ENCODE results near the gene CBFA2T3.

Gene CBFA2T3

GRCh38 chr16:88934066-88934667 lies 42.8 kb downstream of the CBFA2T3 start:
- TF ChIP-seq MAX (IDR thresholded peaks at IDR 0.05) (no peak), REST (IDR thresholded peaks at IDR 0.05; ENCODE audit: low read depth) (no peak), EP300 (IDR thresholded peaks at IDR 0.05; ENCODE audit: borderline replicate concordance) (no peak), NFIC (IDR thresholded peaks at IDR 0.05) (no peak), YY1 (IDR thresholded peaks at IDR 0.05; ENCODE audit: low read depth) (no peak), TEAD4 (IDR thresholded peaks at IDR 0.05) (no peak), TCF12 (IDR thresholded peaks at IDR 0.05; ENCODE audit: low read depth) (no peak), ZBTB7A (IDR thresholded peaks at IDR 0.05; ENCODE audit: low read depth) (no peak)

- no peak for TF ChIP-seq ZBTB7A (IDR thresholded peaks at IDR 0.05; ENCODE audit: low read depth)
- TF ChIP-seq CREB1 (IDR thresholded peaks at IDR 0.05; ENCODE audit: low read depth), result no peak
- no peak for TF ChIP-seq TEAD4 (IDR thresholded peaks at IDR 0.05)
- TF ChIP-seq EGR1 (IDR thresholded peaks at IDR 0.05), result no peak
- no peak for TF ChIP-seq CEBPB (IDR thresholded peaks at IDR 0.05)
- no peak for TF ChIP-seq NFIC (IDR thresholded peaks at IDR 0.05)
- no peak for TF ChIP-seq TCF12 (IDR thresholded peaks at IDR 0.05; ENCODE audit: low read depth)
- TF ChIP-seq YY1 (IDR thresholded peaks at IDR 0.05; ENCODE audit: low read depth), result no peak
- no peak for TF ChIP-seq USF1 (IDR thresholded peaks at IDR 0.05)
- no peak for TF ChIP-seq TAF1 (IDR thresholded peaks at IDR 0.05; ENCODE audit: low read depth)
- TF ChIP-seq EP300 (IDR thresholded peaks at IDR 0.05; ENCODE audit: borderline replicate concordance), result no peak
- TF ChIP-seq REST (IDR thresholded peaks at IDR 0.05; ENCODE audit: low read depth), result no peak
- TF ChIP-seq FOXM1 (IDR thresholded peaks at IDR 0.05; ENCODE audit: borderline replicate concordance, low read depth), result no peak
- no peak for TF ChIP-seq MAX (IDR thresholded peaks at IDR 0.05)
- TF ChIP-seq RAD21 (IDR thresholded peaks at IDR 0.05; ENCODE audit: low read depth), result no peak
Observed at GRCh38 chr16:88932929-88933328, 44.1 kb downstream of the CBFA2T3 start.

GRCh38 chr16:88931936-88932335 lies 45.1 kb downstream of the CBFA2T3 start:
- TF ChIP-seq EGR1 (IDR thresholded peaks at IDR 0.05), result no peak
- TF ChIP-seq EP300 (IDR thresholded peaks at IDR 0.05; ENCODE audit: borderline replicate concordance), result no peak
- no peak for TF ChIP-seq ZBTB7A (IDR thresholded peaks at IDR 0.05; ENCODE audit: low read depth)
- TF ChIP-seq YY1 (IDR thresholded peaks at IDR 0.05; ENCODE audit: low read depth), result no peak
- no peak for TF ChIP-seq CREB1 (IDR thresholded peaks at IDR 0.05; ENCODE audit: low read depth)
- TF ChIP-seq TEAD4 (IDR thresholded peaks at IDR 0.05), result no peak
- no peak for TF ChIP-seq REST (IDR thresholded peaks at IDR 0.05; ENCODE audit: low read depth)
- no peak for TF ChIP-seq MAX (IDR thresholded peaks at IDR 0.05)
- no peak for TF ChIP-seq USF1 (IDR thresholded peaks at IDR 0.05)
- no peak for TF ChIP-seq RAD21 (IDR thresholded peaks at IDR 0.05; ENCODE audit: low read depth)
- no peak for TF ChIP-seq TCF12 (IDR thresholded peaks at IDR 0.05; ENCODE audit: low read depth)
- TF ChIP-seq FOXM1 (IDR thresholded peaks at IDR 0.05; ENCODE audit: borderline replicate concordance, low read depth), result no peak
- TF ChIP-seq CEBPB (IDR thresholded peaks at IDR 0.05), result no peak

GRCh38 chr16:88931373-88931900 lies 45.6 kb downstream of the CBFA2T3 start:
- TF ChIP-seq MAX (IDR thresholded peaks at IDR 0.05) (no peak), REST (IDR thresholded peaks at IDR 0.05; ENCODE audit: low read depth) (no peak), CEBPB (IDR thresholded peaks at IDR 0.05) (no peak), TEAD4 (IDR thresholded peaks at IDR 0.05) (no peak), TAF1 (IDR thresholded peaks at IDR 0.05; ENCODE audit: low read depth) (no peak), ZBTB7A (IDR thresholded peaks at IDR 0.05; ENCODE audit: low read depth) (no peak), RAD21 (IDR thresholded peaks at IDR 0.05; ENCODE audit: low read depth) (no peak)
